A673 (cell line): ENCODE measurements around the gene RAPGEF5.

Experiments
- CTCF ChIP-seq: fragments of 300-800, 200-600 bp; sonication (generic); conservative IDR thresholded peaks from 2 replicates; pipeline ENCODE4 v1.5.1; 2017; ENCODE audit warnings: low read depth, mild to moderate bottlenecking, antibody characterized with exemption, low read length, moderate library complexity, mixed read lengths
- EZH2 ChIP-seq: fragments of 200-600 bp; sonication (generic); IDR thresholded peaks from 2 replicates; pipeline ENCODE4 v1.6.1; 2017; ENCODE audit warnings: borderline replicate concordance, low read depth, mild to moderate bottlenecking, mixed read lengths, antibody characterized with exemption, low read length; ENCODE audit not compliant: poor library complexity, severe bottlenecking

- no peak for TF ChIP-seq CTCF
- no peak for TF ChIP-seq EZH2
Observed at GRCh38 chr7:22268884-22269421, 88.0 kb downstream of the RAPGEF5 start.
